Posterior cingulate gyrus (tissue), 11 donors: ENCODE measurements around the gene TRIM14.

Source experiments
- DNase-seq, 10 donors: peaks; one replicate each; pipeline versions ENCODE4 v3.0.0 to v3.0.0-alpha.2; 2020 to 2021; ENCODE audit warnings: mixed read lengths in 3 of 10
- intact Hi-C: fragments of 100-400 bp; cut with DNase I; formaldehyde crosslinking; loops from one replicate; pipeline ENCODE4 v1.15.1; 2023

The TRIM14 gene, protein sequence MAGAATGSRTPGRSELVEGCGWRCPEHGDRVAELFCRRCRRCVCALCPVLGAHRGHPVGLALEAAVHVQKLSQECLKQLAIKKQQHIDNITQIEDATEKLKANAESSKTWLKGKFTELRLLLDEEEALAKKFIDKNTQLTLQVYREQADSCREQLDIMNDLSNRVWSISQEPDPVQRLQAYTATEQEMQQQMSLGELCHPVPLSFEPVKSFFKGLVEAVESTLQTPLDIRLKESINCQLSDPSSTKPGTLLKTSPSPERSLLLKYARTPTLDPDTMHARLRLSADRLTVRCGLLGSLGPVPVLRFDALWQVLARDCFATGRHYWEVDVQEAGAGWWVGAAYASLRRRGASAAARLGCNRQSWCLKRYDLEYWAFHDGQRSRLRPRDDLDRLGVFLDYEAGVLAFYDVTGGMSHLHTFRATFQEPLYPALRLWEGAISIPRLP

DNA sequence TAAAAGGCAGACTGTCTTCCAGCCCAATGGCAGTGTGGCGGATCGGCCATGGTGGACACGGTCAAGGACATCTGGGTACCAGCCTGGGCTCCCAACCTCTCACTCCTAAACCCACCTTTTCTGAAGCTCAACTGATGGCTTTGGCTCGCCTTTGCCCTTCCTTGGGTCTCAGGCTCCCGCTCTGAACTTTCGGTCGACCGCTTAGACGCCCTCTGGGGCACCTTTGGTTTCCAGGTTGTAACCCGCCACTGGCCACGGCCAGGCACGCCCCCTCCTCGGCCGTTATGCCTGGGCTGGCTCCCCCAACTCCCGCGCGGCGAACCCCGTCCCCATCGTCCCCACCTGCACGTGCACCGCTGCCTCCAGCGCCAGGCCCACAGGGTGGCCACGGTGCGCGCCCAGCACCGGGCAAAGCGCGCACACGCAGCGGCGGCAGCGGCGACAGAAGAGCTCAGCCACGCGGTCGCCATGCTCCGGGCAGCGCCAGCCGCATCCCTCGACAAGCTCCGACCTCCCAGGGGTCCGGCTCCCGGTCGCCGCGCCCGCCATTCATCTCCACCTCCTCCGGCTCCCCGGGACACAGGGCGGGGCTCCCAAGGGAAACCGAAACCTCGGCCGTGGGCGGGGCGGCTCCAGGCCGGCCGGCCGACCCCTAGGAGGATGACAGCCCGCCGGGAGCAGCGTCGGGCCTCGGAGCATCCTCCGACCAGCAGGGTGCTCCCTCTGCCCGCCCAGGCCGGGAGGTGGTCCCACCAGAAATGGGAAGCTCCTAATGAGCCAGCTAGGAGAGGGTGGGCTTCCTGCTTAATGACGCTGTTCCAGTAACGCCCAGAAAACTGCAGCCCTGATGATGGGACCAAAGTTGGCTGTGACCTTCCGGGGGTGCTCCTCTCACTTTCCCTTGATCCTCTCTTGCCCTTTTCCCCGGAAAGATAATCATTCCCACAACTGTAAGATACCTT lies at the start of gene TRIM14:
Gene TRIM14 (minus strand): TSS at position 583 of the 962 bp plus-strand sequence. CDS start 34 bp downstream, at position 549.
- peak in 8 of 10 donors; percentile 19 to 91 (median 29) for DNase-seq
- intact Hi-C loops: no loop called here

DNA sequence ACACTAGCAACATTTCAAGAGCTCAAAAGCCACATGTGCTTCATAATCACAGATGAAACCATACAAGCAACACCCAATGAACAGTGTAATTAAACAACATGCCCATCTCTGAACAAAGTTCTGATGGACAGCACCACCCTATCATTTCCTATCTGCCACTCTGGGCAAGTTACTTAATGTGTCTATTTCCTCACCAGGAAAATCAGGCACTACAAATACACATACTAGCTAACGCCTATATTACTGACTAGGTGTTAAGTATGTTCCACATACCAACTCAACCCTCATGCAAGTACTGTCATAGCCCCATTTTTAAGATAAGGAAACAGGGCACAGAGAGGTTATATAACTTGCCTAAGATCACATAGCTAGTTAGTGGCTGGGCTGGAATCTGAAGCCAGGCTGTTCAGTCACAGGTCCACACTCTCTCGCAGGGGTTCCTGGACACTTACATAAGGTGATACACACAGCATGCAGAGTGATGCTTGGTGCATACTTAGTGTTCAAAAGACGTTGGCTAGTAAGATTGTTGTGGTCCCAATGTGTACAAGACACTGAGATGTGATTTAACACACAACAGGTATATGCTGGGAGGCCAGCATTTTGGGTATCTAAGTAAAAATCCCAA lies 49.2 kb upstream of the TRIM14 start:
- intact Hi-C loops: no loop called here
- peak in 1 of 10 donors; percentile 14 for DNase-seq

DNA sequence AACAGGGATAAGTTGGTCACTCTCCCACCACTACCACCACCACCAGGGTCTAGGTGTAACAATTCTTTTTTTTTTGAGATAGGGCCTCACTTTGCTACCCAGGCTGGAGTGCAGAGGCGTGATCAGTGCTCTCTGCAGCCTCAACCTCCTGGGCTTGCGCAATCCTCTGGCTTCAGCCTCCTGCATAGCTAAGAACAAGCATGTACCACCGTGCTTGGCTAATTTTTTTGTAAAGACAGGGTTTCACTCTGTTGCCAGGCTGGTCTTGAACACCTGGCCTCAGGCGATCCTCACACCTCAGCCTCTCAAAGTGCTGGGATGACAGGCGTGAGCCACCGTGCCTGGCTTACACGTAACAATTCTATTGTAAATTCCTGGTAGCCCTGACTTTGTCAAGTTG lies 45.9 kb upstream of the TRIM14 start:
- intact Hi-C loops: no loop called here
- peak in 1 of 10 donors; percentile 38 for DNase-seq

DNA sequence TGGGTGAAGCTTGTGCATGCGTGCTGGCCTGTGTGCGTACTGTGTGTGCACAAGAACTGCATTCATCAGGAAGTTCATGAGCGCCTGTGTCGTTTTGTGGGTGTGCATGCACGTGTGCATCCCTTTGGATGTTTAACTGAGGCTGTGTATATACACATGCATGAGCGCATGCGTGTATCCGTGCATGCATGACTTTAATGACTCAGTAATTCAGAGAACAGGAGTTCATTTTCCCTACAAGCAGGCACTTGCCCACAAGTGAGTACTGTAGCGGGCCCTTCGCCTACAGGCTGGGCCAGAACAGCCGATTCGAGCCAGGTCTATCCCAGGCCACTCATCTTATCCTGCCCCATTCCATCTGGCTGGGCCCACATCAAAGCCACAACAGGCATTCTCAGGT lies 43.6 kb upstream of the TRIM14 start:
- DNase-seq: peak in 1 of 10 donors; percentile 52
- intact Hi-C loops: no loop called here

DNA sequence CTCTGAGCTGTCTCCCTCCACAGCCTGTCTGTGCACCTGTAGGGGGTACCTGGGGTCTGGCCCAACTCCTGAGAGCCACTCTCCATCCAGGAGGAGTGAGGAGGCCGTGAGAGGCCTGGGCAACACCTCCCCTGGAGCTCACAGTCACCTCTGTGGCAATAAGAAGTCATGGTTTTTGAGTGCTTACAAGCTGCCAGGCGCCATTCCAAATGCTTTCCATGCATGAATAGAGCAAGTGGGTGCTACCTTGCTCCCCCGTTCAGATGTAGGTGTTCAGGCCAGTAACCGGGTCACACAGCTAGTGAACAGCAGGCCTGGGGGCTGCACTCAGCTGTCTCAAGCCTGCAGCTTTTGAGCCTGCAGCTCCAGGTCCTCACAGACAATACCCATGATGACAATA lies 42.8 kb upstream of the TRIM14 start:
- DNase-seq: peak in 1 of 10 donors; percentile 24
- intact Hi-C loops: no loop called here

DNA sequence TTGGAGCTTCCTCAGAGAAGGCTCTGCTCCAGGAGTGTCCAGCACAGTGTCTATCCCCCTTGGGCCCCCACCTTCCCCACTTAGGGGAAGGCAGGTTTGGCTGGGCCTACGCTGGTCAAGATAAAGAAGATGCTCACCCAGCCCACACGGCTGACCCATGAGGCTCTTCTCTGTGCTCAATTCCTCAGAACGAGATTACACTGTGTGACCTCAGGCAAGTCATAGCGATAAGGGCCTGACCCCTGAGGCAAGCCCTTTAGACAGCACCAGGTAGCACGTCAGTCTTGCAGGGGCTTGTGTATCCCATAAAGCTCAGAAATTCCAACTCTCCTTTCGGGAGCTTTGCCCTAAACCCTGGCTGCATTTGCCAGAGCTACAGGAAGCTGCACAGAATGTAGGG lies 40.8 kb upstream of the TRIM14 start:
- intact Hi-C loops: no loop called here

DNA sequence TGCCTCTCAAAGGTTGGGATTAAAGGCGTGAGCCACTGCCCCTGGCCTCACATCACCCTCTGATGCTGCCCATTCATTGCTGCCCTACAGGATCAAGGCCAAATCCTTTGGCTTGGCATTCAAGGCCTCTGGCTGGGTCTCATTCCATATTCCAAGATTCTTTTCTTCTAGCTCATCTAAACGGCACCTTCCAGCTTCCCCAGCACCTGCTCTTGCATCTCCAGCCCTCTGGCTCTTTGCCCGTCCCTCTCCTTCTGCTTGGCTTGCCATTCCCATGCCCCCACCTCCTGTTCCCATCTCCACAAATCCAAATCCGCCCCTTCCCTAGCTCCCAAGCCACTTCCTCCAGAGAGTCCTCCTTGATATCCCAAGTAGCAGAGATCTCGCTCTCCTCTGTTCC lies 40.3 kb upstream of the TRIM14 start:
- intact Hi-C loops: no loop called here

More for the DNA sequence above, 40.8 kb upstream of the TRIM14 start:
- DNase-seq: no peak

DNA sequence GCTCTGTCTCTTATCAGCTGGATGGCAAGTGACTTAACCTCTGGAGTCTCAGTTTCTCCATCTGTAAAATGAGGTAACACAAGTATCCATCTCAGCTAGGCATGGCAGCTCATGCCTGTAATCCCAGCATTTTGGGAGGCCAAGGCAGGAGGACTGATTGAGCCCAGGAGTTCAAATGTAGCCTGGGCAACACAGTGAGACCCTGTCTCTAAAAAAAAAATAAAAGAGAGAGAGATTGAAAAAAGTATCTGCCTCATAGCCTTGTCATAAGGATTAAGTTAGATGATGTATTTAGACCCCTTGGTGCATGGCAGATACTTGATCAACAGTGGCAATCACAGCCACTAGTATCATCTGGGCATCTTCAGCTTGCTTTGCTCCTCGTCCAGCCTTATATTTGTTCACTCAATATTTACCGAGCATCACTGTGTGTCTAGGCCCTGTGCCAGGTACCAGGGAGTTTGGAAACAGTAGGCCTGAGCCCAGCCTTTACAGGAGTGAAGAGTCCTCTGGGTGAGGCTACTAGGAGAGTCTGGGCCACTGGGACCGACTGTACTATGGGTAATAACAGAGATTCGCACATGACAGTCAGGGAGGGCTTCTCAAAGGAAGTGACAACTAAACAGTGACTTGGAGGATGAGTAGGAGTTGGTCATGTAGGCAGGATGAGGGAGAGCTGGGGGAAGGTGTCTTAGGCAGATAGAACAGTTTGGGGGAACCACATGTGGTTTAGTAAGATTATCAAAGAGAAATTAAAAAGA lies 39.2 kb upstream of the TRIM14 start:
- intact Hi-C loops: no loop called here
- DNase-seq: peak in 1 of 10 donors; percentile 26

More for the DNA sequence above, 40.3 kb upstream of the TRIM14 start:
- DNase-seq: peak in 1 of 10 donors; percentile 48

DNA sequence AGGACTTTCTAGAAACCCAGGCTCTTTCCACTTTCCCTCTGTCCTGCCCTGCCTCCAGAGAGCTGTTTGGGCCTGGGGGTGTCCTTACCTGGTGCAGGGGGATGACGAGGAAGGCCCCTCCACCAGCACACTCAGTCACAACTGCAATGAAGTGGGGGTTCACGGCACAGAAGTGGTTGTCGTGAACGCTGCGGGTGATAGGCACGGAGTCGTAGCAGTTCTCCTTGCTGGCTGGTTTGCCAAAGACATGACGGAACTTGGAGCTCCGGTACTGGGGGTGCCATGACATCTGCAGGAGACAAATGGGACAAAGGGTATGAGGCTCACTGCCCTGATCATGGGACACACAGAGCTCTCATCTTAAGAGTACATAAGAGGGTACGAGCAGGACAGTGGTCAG lies 38.4 kb upstream of the TRIM14 start:
- intact Hi-C loops: no loop called here
- DNase-seq: peak in 1 of 10 donors; percentile 63

DNA sequence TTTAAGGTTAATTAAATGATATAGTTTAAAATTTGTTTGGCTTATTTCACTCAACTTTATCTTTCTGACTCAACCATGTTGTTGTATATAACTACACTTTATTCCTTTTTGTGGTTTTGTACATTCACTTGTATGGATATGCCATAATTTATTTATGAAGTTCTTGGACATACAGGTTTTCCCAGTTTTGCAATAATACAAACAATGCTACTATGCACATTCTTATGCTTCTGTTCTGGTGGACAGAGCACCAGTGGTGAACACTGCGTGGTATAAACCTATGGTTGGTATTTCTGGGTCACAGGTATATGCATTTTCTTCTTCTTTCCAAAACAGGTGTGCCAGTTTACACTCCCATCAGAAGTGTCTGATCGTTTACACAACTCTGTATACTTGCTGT lies 35.7 kb upstream of the TRIM14 start:
- DNase-seq: no peak
- intact Hi-C loops: no loop called here

DNA sequence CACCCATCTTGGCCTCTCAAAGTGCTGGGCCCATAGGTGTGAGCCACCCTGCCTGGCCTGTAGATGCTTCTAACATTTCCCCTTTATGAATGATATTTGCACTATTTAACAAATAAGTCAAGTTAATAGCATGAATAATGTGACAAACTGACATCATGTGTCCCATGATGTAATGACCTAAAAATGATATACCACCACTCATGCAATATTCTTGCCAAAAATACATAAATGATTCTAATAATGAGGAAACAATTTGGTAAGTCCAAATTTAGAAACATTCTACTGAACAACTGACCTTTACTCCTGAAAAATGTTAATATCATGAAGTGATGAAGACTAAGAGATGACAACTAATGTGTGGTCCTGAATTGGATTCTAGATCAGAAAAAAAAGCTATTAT lies 33.5 kb upstream of the TRIM14 start:
- intact Hi-C loops: no loop called here
- peak in 1 of 10 donors; percentile 8 for DNase-seq

DNA sequence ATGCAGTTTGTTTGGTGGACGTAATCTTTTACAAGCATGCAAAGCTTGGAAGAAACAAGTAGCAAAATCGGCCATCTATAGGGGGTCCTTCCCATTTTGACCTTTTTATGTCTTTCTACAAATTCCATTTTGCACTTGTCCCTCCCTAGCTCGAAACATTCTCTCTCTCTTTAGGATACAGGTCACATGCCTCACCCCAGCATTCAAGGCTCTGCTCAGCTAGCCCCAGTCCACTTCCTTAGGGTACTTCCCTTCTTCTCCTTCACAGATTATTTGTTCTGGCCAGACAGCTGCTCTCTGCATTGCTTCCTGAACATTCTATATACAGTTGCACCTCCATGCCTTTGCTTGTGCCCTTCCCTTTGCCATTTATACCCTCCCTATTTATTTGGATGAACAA lies 31.7 kb upstream of the TRIM14 start:
- intact Hi-C loops: no loop called here
- DNase-seq: no peak

DNA sequence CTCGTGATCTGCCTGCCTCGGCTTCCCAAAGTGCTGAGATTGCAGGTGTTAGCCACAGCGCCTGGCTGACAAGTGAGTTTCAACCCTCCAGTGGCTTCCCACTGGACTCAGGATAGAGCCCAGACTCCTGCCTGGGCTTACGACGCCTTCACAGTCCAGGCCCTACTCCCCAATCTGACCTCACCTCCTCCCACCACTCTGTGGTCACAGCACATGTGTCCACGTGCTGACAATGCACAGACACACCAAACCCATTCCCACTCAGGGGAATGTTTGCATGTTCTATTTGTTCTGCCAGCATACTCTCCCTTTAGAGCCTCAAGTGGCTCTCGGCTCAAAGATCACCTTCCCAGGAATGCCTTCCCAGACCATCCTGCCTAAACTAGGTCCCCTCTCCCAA lies 31.1 kb upstream of the TRIM14 start:
- intact Hi-C loops: no loop called here
- DNase-seq: no peak

DNA sequence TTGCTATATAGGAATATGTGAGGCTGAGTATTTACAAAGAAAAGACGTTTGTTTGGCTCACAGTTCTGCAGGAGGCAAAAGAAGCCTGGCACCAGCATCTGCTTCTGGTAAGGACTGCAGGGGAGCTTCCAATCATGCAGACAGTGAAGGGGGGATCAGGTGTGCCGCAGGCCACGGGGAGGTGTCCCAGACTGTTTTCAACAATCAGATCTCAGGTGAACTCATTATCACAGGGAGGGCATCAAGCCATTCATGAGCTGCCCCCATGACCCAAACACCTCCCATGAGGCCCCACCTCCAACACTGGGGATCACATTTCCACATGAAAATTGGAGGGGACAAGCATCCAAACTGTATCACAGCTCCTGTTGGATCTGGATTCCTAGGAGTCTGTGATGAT lies 30.4 kb upstream of the TRIM14 start:
- DNase-seq: no peak
- intact Hi-C loops: no loop called here

DNA sequence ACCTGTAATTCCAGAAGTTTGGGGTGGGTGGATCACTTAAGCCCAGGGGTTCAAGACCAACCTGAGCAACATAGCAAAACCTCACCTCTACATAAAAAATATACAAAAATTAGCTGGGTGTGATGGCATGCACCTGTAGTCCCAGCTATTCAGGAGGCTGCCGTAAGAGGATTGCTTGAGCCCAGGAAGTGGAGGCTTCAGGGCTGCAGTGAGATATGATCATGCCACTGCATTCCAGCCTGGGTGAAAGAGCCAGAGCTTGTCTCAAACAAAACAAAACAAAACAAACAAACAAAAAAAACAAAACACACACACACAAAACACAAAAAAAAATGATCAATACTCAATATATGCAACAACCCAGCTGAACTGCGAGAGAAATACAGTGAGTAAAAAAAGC lies 29.5 kb upstream of the TRIM14 start:
- DNase-seq: no peak
- intact Hi-C loops: no loop called here

DNA sequence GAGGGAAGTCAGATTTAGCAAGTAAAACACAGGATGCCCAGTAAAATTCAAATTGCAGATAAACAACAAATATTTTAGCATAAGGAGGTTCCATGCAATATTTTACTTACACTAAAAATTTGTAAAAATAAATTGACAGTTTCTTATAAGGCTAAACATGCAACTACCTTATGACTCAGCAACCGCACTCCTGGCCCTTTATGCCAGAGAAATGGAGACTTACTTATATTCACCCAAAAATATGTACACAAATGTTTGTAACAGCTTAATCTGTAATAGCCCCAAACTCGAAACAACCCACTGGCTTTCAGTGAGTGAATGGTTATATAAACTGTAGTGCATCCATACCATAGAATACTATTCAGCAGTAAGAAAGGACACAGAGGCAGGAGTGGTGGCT lies 28.6 kb upstream of the TRIM14 start:
- intact Hi-C loops: no loop called here
- DNase-seq: no peak

DNA sequence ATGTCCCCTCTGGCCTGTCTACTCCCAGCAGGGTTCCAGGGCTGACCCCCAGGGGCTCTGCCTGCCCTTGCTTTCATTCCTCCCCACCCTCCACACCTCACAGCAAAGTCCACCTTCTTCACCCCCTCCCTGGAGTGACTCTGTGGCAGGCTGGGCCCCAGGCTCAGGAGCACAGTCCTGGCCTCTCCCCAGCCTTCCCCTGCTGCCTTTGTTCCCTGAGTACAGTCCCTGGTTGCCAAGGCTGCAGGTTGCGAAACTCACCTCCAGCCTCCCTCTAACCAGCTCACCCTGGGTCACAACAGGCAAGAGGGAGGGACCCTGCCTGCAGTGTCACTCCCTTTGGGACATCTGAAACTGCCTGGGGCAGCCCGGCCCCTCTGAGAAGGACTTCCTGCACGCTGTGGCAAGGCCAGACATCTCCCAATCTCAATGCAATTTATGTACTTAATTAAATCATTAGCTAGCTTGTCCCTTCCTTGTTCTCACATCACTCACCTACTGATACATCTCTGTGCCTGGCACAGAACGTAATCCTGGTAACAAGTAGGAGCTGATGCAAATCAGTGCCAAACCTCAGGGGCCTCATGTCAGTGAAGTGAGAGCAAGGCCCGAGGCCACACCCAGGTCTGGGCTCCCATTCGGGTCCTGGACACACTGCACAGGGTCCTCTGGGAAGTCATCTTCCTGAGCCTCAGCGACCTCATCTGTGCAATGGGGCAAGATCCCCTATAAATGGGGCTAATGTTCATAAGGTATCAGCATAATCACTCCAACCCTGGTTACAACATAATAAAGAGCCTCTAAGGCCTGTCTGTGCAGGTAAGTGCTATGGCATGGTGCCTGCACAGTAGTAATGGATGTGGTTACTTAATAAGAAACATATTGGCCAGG lies 27.3 kb upstream of the TRIM14 start:
- peak in 2 of 10 donors; percentile 59 to 72 for DNase-seq
- intact Hi-C loops: no loop called here

DNA sequence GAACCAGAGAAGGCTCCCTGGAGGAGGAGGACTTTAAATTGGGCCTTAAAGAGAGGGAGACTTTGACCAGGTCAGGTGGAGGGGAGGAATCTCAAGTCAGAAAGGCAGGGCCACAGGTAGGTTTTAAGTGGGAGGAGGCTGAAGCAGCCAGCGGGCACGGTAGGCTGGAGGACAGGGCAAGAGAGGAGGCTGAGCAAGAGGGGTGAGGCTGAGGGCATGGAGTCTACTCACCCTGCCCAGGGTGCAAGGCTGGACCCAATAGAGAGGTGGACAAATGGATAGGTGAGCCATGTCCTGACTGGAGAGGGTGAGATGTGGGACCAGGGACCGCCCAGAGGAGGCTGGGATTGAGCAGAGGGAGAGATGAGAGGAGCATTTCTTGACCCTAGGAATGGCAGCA lies 25.6 kb upstream of the TRIM14 start:
- DNase-seq: peak in 2 of 10 donors; percentile 36 to 59
- intact Hi-C loops: no loop called here

DNA sequence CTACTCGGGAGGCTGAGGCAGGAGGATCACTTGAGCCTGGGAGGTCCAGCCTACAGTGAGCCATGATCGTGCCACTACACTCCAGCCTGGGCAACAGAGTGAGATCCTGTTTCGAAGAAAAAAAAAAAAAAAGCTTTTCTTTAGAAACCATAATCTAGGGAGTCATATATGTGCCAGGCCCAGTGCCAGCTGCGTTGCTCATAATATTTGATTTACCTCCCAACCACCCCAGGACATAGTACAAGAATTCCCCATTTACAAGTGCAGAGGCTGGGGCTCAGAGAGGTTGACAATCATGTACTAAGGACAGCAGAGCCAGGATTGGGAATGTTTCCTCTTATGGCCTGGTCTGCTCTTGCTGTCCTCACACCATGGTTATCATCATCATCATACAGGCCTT lies 25.1 kb upstream of the TRIM14 start:
- intact Hi-C loops: no loop called here
- DNase-seq: peak in 1 of 10 donors; percentile 34
